ENCODE results near the gene STMN3.

Gene STMN3

GRCh38 chr20:63627751-63628245, 25.4 kb downstream of the STMN3 start:
- no peak for TF ChIP-seq CTCF (IDR thresholded peaks at IDR 0.05; ENCODE audit: poor library complexity, severe bottlenecking)
- peak; percentile 91 for DNase-seq (ENCODE audit: low spot score)
- Histone ChIP-seq H3K36me3 (ENCODE audit: low read depth) (peaks cover 11% of the 10 kb centered on the region; the same call in 1 of the 2 replicates), H3K9me3 (ENCODE audit: severe bottlenecking) (no peaks in the 10 kb centered on the region), H3K4me3 (ENCODE audit: severe bottlenecking) (peak overlapping the region; percentile 76), H3K27ac (ENCODE audit: poor library complexity, severe bottlenecking) (peak overlapping the region; percentile 84), H3K4me1 (ENCODE audit: insufficient read depth, poor library complexity, severe bottlenecking) (peaks cover 6% of the 10 kb centered on the region), H3K27me3 (ENCODE audit: insufficient read depth, poor library complexity, severe bottlenecking) (no peaks in the 10 kb centered on the region)
- peak; percentile 38 for ATAC-seq (ENCODE audit: low read depth)

GRCh38 chr20:63627129-63627750, 26.0 kb downstream of the STMN3 start:
- peak; percentile 100 for DNase-seq (ENCODE audit: low spot score)
- TF ChIP-seq CTCF (IDR thresholded peaks at IDR 0.05; ENCODE audit: poor library complexity, severe bottlenecking), result no peak
- H3K9me3 ChIP-seq (ENCODE audit: severe bottlenecking), result no peaks in the 10 kb centered on the region
- peak overlapping the region; percentile 84 for H3K27ac ChIP-seq (ENCODE audit: poor library complexity, severe bottlenecking)
- peaks cover 6% of the 10 kb centered on the region for H3K4me1 ChIP-seq (ENCODE audit: insufficient read depth, poor library complexity, severe bottlenecking)
- peak overlapping the region; percentile 76 for H3K4me3 ChIP-seq (ENCODE audit: severe bottlenecking)
- no peaks in the 10 kb centered on the region for H3K27me3 ChIP-seq (ENCODE audit: insufficient read depth, poor library complexity, severe bottlenecking)
- ATAC-seq (ENCODE audit: low read depth), result peak; percentile 65
- H3K36me3 ChIP-seq (ENCODE audit: low read depth), result peaks cover 11% of the 10 kb centered on the region; the same call in 1 of the 2 replicates

- ATAC-seq (ENCODE audit: low read depth) (peak; percentile 11), DNase-seq (ENCODE audit: low spot score) (peak; percentile 90)
Measured at GRCh38 chr20:63626424-63627128, 26.6 kb downstream of the STMN3 start, which contains the start of gene GMEB2. TSS of gene GMEB2 (minus strand) at chr20:63627101. CDS start at chr20:63619397, 7,704 bp downstream.

GRCh38 chr20:63625771-63626423, 27.3 kb downstream of the STMN3 start:
- H3K27me3 ChIP-seq (ENCODE audit: insufficient read depth, poor library complexity, severe bottlenecking), result no peaks in the 10 kb centered on the region
- H3K4me1 ChIP-seq (ENCODE audit: insufficient read depth, poor library complexity, severe bottlenecking), result peaks cover 6% of the 10 kb centered on the region
- ATAC-seq (ENCODE audit: low read depth) (no peak), DNase-seq (ENCODE audit: low spot score) (peak; percentile 87)
- no peaks in the 10 kb centered on the region for H3K9me3 ChIP-seq (ENCODE audit: severe bottlenecking)
- TF ChIP-seq CTCF (IDR thresholded peaks at IDR 0.05; ENCODE audit: poor library complexity, severe bottlenecking), result no peak
- H3K4me3 ChIP-seq (ENCODE audit: severe bottlenecking), result peak overlapping the region; percentile 76
- peaks cover 15% of the 10 kb centered on the region; the same call in 1 of the 2 replicates for H3K36me3 ChIP-seq (ENCODE audit: low read depth)
- peak overlapping the region; percentile 84 for H3K27ac ChIP-seq (ENCODE audit: poor library complexity, severe bottlenecking)

More at GRCh38 chr20:63626424-63627128, 26.6 kb downstream of the STMN3 start, which contains the start of gene GMEB2:
- Histone ChIP-seq H3K4me3 (ENCODE audit: severe bottlenecking) (peak within 1 kb of the TSS; percentile 76), H3K27me3 (ENCODE audit: insufficient read depth, poor library complexity, severe bottlenecking) (no peaks in the 10 kb centered on the region), H3K4me1 (ENCODE audit: insufficient read depth, poor library complexity, severe bottlenecking) (peaks cover 6% of the 10 kb centered on the region), H3K27ac (ENCODE audit: poor library complexity, severe bottlenecking) (peak within 1 kb of the TSS; percentile 84), H3K36me3 (ENCODE audit: low read depth) (peaks cover 11% of the 10 kb centered on the region; the same call in 1 of the 2 replicates), H3K9me3 (ENCODE audit: severe bottlenecking) (no peaks in the 10 kb centered on the region)
- no peak for TF ChIP-seq CTCF (IDR thresholded peaks at IDR 0.05; ENCODE audit: poor library complexity, severe bottlenecking)
